Measurements from ENCODE around the gene FAM169A.
"Not testable (repeated sequence)": the region's sequence is repeated elsewhere in the genome, so short reads cannot be mapped to it uniquely, and the experiment has no call there.

Gene FAM169A, protein sequence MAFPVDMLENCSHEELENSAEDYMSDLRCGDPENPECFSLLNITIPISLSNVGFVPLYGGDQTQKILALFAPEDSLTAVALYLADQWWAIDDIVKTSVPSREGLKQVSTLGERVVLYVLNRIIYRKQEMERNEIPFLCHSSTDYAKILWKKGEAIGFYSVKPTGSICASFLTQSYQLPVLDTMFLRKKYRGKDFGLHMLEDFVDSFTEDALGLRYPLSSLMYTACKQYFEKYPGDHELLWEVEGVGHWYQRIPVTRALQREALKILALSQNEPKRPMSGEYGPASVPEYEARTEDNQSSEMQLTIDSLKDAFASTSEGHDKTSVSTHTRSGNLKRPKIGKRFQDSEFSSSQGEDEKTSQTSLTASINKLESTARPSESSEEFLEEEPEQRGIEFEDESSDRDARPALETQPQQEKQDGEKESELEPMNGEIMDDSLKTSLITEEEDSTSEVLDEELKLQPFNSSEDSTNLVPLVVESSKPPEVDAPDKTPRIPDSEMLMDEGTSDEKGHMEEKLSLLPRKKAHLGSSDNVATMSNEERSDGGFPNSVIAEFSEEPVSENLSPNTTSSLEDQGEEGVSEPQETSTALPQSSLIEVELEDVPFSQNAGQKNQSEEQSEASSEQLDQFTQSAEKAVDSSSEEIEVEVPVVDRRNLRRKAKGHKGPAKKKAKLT

DNA sequence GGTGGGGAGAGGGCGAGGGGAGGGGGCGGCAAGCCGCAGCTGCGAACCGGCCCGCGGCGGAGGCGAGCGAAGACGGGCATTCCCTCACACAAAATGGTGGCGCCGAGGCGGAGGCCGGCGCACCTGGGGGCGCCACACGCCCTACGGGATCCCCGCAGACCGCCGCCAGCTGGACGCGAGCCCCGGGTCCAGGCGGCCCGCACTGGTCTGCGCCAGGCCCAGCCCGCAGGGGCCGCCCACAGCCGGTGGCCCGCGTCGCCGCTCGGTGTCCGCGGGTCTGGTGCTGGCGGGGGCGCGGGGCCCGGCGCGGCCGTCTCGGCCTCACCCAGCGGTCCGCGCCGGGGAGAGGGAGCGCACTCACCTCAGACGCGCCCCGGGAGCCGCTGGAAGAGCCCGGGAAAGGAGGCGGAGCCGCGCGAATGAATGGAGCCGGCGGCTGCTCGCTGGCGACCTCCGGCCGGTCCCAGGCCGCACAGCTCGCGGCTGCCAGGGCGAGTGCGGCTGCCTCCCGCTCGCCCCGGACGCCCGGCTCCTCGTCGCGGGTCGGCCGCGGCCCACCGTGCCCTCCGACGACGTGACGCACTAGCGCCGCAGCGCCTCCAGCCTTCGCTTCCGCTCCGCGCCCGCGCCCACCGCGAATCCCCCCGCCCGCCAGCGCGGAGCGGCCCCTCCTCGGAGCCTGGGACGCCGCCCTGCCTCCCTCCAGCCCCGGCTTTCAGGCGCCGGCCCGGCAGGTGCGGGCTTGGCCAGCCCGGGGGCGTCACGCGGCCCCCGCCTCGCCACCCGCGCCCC is at the start of gene FAM169A:
TSS of gene FAM169A (minus strand) at position 584 of the 792 bp plus-strand sequence. CDS start 24,711 bp downstream, outside the sequence.
- peak; percentile 19 for DNase-seq

DNA sequence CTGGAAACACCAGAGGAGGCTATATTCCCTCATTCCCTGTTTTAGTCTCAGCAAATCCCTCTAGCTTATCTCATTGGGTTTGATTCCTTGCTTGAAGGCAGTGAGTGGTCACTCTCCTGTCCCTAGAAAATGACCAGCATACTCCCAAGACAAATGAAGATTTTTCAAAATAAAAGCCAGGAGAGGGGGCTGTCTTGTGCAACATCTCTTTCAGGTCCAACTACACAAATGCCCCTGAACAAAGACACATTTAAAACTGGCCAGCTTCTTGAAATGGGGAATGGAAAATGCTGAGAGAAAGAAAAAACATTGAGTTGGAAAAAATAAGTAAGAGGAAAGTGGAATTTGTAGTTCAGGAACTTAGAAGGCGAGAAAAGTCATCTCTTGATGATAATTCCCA is 49.3 kb upstream of the FAM169A start:
- DNase-seq, result no peak

DNA sequence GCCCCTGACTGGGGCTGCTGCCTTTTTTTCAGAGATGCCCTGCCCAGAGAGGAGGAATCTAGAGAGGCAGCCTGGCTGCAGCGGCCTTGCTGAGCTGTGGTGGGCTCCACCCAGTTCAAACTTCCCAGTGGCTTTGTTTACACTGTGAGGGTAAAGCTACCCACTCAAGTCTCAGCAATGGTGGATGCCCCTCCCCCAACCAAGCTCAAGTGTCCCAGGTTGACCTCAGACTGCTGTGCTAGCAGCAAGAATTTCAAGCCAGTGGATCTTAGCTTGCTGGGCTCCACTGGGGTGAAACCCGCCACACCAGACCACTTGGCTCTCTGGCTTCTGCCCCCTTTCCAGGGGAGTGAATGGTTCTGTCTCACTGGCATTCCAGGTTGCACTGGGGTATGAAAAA is 45.2 kb upstream of the FAM169A start:
- DNase-seq, result not testable (repeated sequence)

DNA sequence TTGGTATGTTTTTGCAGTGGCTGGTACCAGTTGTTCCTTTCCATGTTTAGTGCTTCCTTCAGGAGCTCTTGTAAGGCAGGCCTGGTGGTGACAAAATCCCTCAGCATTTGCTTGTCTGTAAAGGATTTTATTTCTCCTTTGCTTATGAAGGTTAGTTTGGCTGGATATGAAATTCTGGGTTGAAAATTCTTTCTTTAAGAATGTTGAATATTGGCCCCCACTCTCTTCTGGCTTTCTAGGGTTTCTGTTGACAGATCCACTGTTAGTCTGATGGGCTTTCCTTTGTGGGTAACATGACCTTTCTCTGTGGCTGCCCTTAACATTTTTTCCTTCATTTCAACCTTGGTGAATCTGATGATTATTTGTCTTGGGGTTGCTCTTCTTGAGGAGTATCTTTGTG is 43.7 kb upstream of the FAM169A start:
- DNase-seq, result not testable (repeated sequence)

DNA sequence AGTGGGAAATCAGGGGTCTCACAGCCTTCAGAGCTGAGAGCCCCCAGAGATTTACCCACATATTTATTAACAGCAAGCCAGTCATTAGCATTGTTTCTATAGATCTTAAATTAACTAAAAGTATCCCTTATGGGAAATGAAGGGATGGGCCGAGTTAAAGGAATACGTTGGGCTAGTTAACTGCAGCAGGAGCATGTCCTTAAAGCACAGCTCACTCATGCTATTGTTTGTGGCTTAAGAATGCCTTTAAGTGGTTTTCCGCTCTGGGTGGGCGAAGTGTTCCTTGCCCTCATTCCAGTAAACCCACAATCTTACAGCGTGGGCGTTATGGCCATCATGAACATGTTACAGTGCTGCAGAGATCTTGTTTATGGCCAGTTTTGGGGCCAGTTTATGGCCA is 42.0 kb upstream of the FAM169A start:
- not testable (repeated sequence) for DNase-seq

DNA sequence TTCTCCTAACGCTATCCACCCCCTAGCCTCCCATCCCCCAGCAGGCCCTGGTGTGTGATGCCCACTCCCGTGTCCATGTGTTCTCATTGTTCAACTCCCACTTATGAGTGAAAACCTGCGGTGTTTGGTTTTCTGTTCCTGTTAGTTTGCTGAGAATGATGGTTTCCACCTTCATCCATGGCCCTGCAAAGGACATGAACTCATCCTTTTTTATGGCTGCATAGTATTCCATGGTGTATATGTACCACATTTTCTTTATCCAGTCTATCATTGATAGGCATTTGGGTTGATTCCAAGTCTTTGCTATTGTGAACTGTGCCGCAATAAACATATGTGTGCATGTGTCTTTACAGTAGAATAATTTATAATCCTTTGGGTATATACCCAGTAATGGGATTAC is 38.5 kb upstream of the FAM169A start:
- not testable (repeated sequence) for DNase-seq

DNA sequence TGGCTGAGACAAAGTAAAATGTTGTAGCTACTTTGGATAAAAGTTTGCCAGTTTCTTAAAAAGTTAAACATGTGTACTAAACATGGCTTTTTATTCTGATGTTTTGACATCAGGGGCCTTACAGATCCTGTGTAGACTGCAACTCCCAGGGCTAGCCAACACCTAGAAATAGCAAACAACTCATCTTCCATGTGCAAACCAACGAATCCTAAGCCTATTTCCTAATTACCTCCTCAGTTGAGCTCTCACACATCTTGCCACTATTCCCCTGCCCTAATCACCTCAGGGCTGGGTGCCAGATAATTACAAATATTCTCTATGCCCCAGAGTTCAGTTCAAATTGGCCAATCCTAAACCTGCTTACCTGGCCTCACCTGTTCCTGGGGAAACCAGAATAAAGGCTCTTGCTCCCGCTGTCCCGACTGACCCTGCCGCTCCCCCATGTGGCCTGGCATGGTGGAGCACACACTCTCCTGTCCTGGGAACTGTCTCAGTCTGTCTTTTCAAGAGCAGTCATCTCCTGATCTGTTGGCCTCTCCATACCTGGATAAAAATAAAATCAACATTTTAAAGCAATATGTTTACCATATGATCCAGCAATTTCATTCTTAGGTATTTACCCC is 37.1 kb upstream of the FAM169A start:
- DNase-seq, result no peak

DNA sequence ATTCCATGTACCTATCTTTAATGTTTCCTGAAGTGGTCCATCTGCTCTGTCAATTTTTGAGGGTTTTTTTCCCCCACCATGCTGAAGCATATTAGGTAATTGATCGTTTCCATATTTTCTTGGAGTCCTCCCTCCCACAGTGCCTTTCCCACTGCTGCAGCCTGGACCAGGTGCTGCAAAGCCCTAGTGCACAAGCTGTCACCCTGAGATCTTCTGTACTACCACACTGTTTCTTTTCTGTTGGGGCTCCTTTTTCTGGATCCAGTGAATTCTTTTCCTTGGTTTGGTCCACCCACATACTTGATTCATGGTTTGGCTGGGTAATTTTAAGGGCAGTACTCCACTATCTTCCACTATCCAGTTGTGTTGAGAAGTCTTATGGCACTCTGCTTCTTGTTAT is 30.9 kb upstream of the FAM169A start:
- no peak for DNase-seq

DNA sequence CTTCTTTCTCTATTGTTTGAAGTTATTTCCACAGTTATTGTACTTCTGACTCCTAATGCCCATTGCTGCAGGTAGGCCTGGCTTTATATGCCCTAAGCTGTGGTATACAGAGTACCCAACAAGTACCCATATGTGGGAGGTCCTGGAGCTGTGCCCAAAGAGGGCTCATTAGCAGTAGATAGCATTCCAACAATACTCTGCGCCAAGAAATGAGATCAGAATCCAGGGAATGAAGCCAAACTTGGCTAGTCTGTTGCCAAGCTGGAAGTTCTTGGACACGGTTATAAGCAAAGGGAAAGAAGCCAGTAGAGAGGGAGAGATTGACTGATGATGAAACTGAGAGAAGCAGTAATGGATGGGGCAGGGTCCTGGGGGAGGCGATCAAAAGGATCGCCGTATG is 29.7 kb upstream of the FAM169A start:
- no peak for DNase-seq

DNA sequence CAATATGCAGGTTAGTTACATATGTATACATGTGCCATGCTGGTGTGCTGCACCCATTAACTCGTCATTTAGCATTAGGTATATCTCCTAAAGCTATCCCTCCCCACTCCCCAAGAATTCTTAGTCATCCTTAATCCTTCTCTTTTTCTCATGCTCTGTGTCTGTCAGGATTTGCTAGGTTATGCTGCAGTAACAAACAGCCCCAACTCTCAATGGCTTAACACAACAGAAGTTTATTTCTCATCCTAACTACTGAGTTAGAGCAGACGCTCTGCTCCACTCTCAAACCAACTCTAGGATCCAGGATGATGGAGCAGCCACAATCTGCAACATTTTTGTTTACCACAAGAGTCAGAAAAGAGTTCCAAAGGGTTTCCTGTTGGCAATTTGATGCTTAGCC is 28.2 kb upstream of the FAM169A start:
- DNase-seq, result no peak

DNA sequence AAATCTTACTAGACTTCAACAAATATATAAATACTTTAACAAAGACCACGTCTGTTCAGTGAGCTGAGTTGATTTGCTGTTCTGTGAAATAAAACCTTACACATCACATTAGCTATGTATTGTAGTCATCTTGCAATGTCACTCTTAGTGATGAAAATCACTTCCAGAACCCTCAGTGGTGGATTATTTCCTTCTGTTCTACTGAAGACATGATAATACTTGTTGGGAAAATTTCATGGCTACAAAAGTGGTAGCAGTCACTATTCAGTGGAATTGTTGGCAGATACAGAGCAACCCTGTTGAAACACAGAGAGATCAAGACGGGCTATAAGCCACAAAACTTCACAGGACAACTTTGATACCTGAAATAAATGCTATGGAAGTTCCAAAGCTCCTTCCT is 26.7 kb upstream of the FAM169A start:
- DNase-seq, result no peak

DNA sequence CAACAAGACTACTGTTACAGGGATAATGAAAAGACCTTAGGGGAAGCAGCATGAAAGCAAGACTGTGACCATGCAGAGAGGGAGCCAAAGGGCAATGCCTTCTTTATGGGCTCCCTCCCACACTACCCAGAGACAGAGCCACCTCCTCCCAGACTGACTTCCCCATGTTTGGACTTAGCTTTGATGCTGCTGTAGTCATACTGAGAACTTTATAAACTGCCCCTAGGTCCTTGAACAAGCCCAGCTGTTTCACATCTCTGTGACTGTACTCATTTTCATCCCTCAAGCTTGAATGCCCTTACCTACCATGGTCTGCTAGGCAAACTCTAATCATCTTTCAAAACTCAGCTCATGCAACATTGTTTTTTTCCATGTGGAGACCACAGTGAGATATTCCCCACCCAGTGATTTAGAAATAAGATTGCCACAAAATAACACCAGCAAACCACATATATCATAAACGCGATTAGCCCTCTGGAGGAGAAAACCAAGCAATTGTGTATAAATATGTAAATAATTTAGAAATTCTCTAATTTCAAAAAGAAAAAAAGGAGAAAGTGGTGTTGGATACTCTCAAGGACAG is 23.4 kb upstream of the FAM169A start:
- no peak for DNase-seq

DNA sequence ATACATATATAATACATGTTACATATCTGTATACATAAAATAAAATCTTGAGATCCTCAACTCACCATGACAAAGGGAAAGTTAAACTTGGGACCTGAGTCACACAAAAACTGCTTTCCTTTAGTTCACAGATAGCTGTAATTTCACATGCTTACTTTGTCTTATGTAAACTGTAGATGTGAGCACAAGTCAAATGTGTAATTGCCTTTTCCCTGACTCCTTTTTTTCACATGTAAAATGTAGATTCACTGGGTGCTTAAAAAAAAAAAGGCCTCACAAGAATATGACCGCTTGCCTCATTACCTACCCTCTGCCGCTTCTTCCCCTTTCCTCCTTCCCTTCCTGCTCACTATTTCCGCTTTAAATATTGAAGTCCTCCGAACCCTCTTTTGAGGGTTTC is 21.9 kb upstream of the FAM169A start:
- peak; percentile 3 for DNase-seq

DNA sequence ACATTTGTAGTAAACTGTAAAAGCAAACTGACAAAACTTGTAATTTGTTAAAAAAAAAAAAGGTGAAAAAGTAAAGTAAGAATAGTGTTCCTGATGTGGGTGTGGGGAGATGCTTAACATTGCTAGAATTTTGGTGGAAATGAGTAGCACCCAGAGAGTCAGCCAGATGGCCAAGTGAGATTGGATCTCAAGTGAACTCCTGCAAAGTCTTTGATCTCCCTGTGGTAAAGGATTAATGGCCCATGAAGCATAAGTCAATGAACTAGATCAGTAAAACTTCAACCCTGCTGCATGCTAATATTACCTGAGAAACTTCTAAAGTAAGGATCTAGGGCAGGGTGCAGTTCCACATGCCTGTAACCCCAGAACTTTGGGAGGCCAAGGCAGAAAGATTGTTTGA is 19.0 kb upstream of the FAM169A start:
- no peak for DNase-seq

DNA sequence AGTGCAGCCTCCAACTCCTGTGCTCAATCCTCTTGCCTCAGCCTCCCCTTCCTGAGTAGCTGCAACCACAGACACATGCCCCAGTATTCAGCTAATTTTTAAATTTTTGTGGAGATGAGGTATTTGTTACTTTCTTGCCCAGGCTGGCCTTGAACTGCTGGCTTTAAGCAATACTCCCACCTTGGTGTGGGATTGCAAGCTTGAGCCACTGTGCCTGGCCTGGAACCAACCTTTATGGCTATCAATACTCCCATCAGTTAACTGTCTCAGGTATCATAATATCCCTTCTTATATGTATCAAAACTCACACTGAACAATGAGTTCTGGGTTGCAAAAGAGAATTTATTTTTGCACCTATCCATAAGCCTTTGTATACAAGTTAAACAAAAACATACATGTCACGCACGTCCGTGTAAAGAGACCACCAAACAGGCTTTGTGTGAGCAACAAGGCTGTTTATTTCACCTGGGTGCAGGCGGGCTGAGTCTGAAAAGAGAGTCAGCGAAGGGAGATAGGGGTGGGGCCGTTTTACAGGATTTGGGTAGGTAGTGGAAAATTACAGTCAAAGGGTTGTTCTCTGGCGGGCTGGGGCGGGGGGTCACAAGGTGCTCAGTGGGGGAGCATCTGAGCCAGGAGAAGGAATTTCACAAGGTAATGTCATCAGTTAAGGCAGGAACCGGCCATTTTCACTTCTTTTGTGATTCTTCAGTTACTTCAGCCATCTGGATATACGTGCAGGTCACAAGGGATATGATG is 16.4 kb upstream of the FAM169A start:
- DNase-seq, result not testable (repeated sequence)

DNA sequence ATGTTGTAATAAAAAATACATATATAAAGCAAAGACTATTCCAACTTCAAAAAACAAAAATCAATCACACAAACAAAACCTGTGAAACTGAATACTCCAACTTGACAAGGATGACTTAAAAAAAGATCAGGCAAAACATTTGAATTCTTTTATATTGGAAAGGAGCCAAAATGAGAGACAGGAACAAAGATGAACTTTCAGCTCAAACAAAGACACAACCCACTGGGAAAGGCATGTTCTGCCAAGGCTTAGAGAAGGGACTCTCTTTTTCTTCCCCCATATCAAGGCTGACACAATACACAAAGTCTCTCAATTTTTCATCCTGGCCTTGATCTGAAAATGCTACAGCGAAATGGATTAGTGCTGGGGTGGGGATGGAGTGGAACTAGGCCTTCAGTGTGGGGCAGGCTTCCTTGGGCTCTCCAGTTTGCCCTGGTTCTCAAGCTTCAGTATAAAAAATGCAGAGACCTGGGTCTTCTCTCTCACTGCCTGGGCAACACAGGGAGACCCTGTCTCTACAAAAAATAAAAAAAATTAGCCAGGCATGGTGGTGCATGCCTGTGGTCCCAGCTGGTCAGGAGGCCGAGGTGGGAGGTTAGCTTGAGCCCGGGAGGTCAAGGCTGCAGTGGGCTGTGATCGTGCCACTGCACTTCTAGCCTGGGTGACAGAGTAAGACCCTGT is 11.6 kb upstream of the FAM169A start:
- no peak for DNase-seq

DNA sequence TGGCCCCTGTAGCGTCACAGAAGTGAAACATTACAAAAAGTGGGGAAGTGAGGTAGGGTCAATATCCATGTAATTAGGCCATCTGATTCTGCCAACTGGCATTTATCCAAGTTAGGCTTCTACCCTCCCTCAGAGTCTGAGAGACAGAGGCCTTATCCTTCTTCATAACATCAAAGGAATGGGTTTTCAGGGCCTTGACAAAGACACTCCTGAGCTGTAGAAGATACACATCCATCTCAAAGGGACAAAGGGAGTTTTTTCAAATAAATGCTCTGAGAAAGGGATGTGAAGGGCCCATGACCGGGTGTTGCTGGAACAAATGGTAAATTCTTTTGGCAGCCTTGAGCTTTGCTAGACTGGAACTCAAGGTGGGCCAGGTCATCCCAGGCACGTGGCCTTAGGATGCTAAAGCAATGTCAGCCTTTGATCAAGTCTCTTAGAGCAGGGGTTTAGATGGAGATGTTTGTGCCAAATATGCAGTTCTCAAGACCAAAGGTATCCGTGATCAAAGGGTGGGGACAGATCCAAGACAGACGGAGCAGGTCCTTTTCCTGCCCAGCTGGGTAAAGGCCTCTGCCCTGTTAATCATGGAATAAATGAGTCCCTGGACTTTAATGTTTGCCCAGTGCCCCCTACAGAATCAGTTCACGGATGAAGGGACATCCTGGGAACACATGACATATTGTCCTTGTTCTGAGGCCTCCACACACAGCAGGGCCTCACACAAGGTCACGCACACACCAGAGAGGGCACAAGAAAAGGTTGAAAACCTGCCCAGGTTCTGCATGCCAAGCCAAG is 10.0 kb upstream of the FAM169A start:
- no peak for DNase-seq

DNA sequence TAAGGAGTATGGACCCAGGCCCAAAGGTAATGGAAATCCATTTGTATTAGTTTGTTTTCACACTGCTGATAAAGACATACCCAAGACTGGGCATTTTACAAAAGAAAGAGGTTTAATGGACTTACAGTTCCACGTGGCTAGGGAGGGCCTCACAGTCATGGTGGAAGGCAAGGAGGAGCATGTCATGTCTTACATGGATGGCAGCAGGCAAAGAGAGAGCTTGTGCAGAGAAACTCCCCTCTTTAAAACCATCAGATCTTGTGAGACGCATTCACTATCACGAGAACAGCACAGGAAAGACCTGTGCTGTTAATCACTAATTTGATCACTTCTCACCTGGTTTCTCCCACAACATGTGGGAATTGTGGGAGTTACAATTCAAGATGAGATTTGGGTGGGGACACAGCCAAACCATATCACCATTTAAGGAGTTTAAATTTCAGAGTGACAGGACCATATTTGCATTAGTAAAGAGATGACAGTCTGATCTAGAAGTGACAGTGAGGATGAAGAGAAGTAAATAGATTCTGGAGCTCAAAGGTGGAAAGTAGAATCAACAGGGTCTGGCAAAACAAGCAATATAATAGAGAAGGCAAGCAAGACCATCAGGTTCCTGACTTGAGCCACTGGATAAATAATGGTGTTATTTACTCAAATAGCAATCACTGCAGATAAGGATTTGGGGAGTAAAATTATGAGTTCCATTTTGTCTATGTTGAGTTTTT is 7.5 kb upstream of the FAM169A start:
- DNase-seq, result no peak

DNA sequence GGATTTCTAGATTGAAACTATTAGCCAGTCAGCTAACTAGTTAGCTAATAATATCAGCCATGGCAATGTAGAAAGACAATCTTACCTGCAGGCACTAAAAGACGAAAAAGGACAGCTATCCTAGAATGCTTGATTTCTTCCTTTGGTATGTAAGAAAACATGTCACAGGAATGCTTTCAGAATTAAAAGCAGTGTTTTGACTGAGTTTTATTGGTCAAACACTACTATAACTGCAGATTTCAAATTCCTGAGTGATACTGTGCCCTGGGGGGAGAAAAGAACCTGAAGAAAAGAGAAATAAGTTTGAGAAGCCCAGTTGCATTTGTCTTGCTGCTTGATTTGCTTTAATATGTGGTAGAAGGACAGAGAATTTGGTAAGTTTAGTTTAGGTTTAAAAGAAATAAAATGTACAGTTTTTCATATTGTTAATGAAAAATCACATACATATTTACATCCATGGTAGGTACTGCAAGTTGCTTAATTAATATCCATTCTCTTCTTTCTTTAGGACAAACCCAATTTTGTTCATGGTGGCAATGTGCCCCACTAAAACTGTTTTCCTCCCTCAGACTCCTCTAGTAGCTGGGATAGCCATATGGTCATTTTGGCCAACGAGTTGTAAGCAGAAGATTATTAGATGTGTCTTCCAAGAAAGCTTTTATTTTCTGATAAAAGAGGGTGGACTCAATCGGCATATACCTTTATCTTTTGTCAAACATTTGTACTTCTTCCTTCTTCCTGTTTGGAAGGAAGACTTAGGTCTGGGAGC is 4.3 kb upstream of the FAM169A start:
- no peak for DNase-seq
